ENCODE results near the gene VPS8. TPM values are rescaled to one million over a fixed set of nuclear protein-coding genes. Genes with fewer than 3 reads are reported as not detected.
A peak's percentile ranks its signal among the peaks of the same experiment; 100 is the strongest.
"Not testable (repeated sequence)": the region's sequence is repeated elsewhere in the genome, so short reads cannot be mapped to it uniquely, and the experiment has no call there.

The VPS8 gene
- total and polyA plus RNA-seq, 4 experiments from 2014 or later = 23.0 to 85.9 (median 60.2) TPM

- intact Hi-C loops (cut with micrococcal nuclease) = no loop called here
- CTCF ChIA-PET (ENCODE audit: partially characterized antibody) = no interaction called here
- Histone ChIP-seq H3K9me3 (ENCODE audit: control insufficient read depth in 1 of 2, low read length in 2 of 2) (no peaks in the 10 kb centered on the region), H3K27me3 (ENCODE audit: insufficient read depth, low read length) (no peaks in the 10 kb centered on the region), H3K36me3 (ENCODE audit: insufficient read depth, low read length) (peaks cover 18% of the 10 kb centered on the region), H3K4me3 (ENCODE audit: low read length in 2 of 2) (no peak overlapping the region), H3K4me1 (ENCODE audit: insufficient read depth, low read length) (no peaks in the 10 kb centered on the region), H3K27ac (ENCODE audit: low read depth, low read length) (no peak overlapping the region)
- Mint-ChIP-seq H3K4me3 (no peak overlapping the region), H3K36me3 (peaks cover 26 to 29% of the 10 kb centered on the region in 2 donors), H3K27ac (peak overlapping the region in 3 of 7 donors; percentile 3 to 53 (median 28)), H3K9me3 (peaks cover 0 to 1% (median 0%) of the 10 kb centered on the region in 8 donors), H3K4me1 (peaks cover 0 to 2% (median 0%) of the 10 kb centered on the region in 4 donors), H3K27me3 (no peaks in the 10 kb centered on the region)
- DNase-seq = no peak
- POLR2A ChIA-PET (ENCODE audit: partially characterized antibody) = no interaction called here
Observed at GRCh38 chr3:184993394-184993793, 181.4 kb downstream of the VPS8 start.

GRCh38 chr3:185003876-185004275 is 191.9 kb downstream of the VPS8 start:
- H3K4me1 ChIP-seq (ENCODE audit: insufficient read depth, low read length); H3K9me3 ChIP-seq (ENCODE audit: control insufficient read depth in 1 of 2, low read length in 2 of 2); H3K4me1 Mint-ChIP-seq; DNase-seq; H3K27ac ChIP-seq (ENCODE audit: low read depth, low read length); POLR2A ChIA-PET (ENCODE audit: partially characterized antibody); H3K27ac Mint-ChIP-seq; CTCF ChIA-PET (ENCODE audit: partially characterized antibody); H3K27me3 Mint-ChIP-seq; H3K4me3 ChIP-seq (ENCODE audit: low read length in 2 of 2); H3K4me3 Mint-ChIP-seq; H3K27me3 ChIP-seq (ENCODE audit: insufficient read depth, low read length); intact Hi-C loops (cut with micrococcal nuclease): not testable (repeated sequence)
- H3K36me3 ChIP-seq (ENCODE audit: insufficient read depth, low read length) = peaks cover 21% of the 10 kb centered on the region
- Mint-ChIP-seq H3K36me3 (peaks cover 70 to 80% of the 10 kb centered on the region in 2 donors), H3K9me3 (peaks cover 5 to 18% (median 12%) of the 10 kb centered on the region in 8 donors)

GRCh38 chr3:185009650-185010049 is 197.7 kb downstream of the VPS8 start:
- no peaks in the 10 kb centered on the region for H3K4me1 ChIP-seq (ENCODE audit: insufficient read depth, low read length)
- ChIA-PET CTCF (ENCODE audit: partially characterized antibody) (no interaction called here), POLR2A (ENCODE audit: partially characterized antibody) (no interaction called here)
- Mint-ChIP-seq H3K4me3 (no peak overlapping the region), H3K27ac (no peak overlapping the region), H3K36me3 (peaks cover 73 to 85% of the 10 kb centered on the region in 2 donors), H3K9me3 (peaks cover 2 to 34% (median 29%) of the 10 kb centered on the region in 8 donors), H3K27me3 (no peaks in the 10 kb centered on the region), H3K4me1 (peaks cover 0 to 2% (median 0%) of the 10 kb centered on the region in 4 donors)
- peaks cover 3 to 14% of the 10 kb centered on the region in 2 donors for H3K9me3 ChIP-seq (ENCODE audit: control insufficient read depth in 1 of 2, low read length in 2 of 2)
- no peaks in the 10 kb centered on the region for H3K27me3 ChIP-seq (ENCODE audit: insufficient read depth, low read length)
- H3K4me3 ChIP-seq (ENCODE audit: low read length in 2 of 2) = no peak overlapping the region
- intact Hi-C loops (cut with micrococcal nuclease) = no loop called here
- DNase-seq = no peak
- no peaks in the 10 kb centered on the region for H3K36me3 ChIP-seq (ENCODE audit: insufficient read depth, low read length)
- no peak overlapping the region for H3K27ac ChIP-seq (ENCODE audit: low read depth, low read length)

GRCh38 chr3:185017584-185017983 is 205.6 kb downstream of the VPS8 start:
- Mint-ChIP-seq H3K36me3 (peaks cover 73 to 78% of the 10 kb centered on the region in 2 donors), H3K27ac (peak overlapping the region in 1 of 7 donors; percentile 25), H3K9me3 (peaks cover 0 to 18% (median 14%) of the 10 kb centered on the region in 8 donors)
- H3K4me1 ChIP-seq (ENCODE audit: insufficient read depth, low read length); H3K4me1 Mint-ChIP-seq; DNase-seq; H3K4me3 Mint-ChIP-seq; H3K27me3 Mint-ChIP-seq; H3K9me3 ChIP-seq (ENCODE audit: control insufficient read depth in 1 of 2, low read length in 2 of 2); intact Hi-C loops (cut with micrococcal nuclease); H3K4me3 ChIP-seq (ENCODE audit: low read length in 2 of 2); POLR2A ChIA-PET (ENCODE audit: partially characterized antibody); H3K27me3 ChIP-seq (ENCODE audit: insufficient read depth, low read length); CTCF ChIA-PET (ENCODE audit: partially characterized antibody); H3K27ac ChIP-seq (ENCODE audit: low read depth, low read length); H3K36me3 ChIP-seq (ENCODE audit: insufficient read depth, low read length): not testable (repeated sequence)

DNA sequence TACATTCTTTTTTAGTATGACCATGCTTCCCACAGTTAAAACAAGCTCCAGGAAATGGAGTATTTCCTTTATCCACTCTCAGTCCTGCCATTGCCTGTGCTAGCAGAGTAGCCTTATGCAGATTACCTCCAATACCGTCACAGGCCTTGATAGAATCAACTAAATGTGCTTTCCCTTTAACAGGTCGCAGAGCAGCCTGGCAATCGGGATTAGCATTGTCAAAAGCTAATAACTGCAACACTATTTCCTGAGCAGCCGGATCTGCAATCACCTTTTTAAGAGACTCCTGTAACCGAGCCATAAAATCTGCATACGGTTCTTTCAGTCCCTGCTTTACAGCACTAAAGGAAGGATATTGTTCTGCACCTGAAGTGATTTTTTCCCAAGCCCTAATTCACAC is 206.0 kb downstream of the VPS8 start:
- intact Hi-C loops (cut with micrococcal nuclease); H3K27me3 ChIP-seq (ENCODE audit: insufficient read depth, low read length); H3K27ac ChIP-seq (ENCODE audit: low read depth, low read length); H3K27ac Mint-ChIP-seq; H3K4me3 Mint-ChIP-seq; H3K4me1 Mint-ChIP-seq; H3K4me1 ChIP-seq (ENCODE audit: insufficient read depth, low read length); DNase-seq; H3K9me3 ChIP-seq (ENCODE audit: control insufficient read depth in 1 of 2, low read length in 2 of 2); H3K36me3 ChIP-seq (ENCODE audit: insufficient read depth, low read length); POLR2A ChIA-PET (ENCODE audit: partially characterized antibody); H3K27me3 Mint-ChIP-seq; H3K4me3 ChIP-seq (ENCODE audit: low read length in 2 of 2); CTCF ChIA-PET (ENCODE audit: partially characterized antibody): not testable (repeated sequence)
- Mint-ChIP-seq H3K36me3 (peaks cover 72 to 77% of the 10 kb centered on the region in 2 donors), H3K9me3 (peaks cover 2 to 18% (median 14%) of the 10 kb centered on the region in 8 donors)

DNA sequence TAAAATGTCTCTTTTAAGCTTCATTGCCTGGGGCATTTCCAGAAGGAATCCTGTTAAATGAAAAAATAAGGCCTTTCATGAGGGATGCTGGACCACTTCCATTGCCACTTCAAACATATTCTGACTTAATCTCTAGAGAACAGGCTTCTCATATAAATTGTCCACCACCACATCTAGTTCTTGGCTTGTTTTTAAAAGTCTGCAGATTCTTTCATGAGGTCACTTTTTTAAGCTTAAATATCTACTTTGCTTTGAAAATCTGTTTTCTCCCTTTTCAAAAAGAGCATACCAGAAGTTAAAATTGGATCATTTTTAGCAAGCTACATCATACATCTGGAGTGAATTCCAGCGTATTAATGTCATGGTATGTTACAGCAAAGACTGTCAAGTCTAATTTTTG is 209.3 kb downstream of the VPS8 start:
- no peak overlapping the region for H3K27ac ChIP-seq (ENCODE audit: low read depth, low read length)
- H3K27me3 Mint-ChIP-seq = no peaks in the 10 kb centered on the region
- no peak for DNase-seq
- H3K4me3 Mint-ChIP-seq = no peak overlapping the region
- H3K9me3 ChIP-seq (ENCODE audit: control insufficient read depth in 1 of 2, low read length in 2 of 2) = no peaks in the 10 kb centered on the region
- intact Hi-C loops (cut with micrococcal nuclease) = no loop called here
- peak overlapping the region in 1 of 7 donors; percentile 17 for H3K27ac Mint-ChIP-seq
- H3K4me1 Mint-ChIP-seq = no peaks in the 10 kb centered on the region
- H3K36me3 Mint-ChIP-seq = peaks cover 69 to 77% of the 10 kb centered on the region in 2 donors
- peaks cover 2 to 18% (median 14%) of the 10 kb centered on the region in 8 donors for H3K9me3 Mint-ChIP-seq
- H3K4me3 ChIP-seq (ENCODE audit: low read length in 2 of 2) = no peak overlapping the region
- no peaks in the 10 kb centered on the region for H3K4me1 ChIP-seq (ENCODE audit: insufficient read depth, low read length)
- H3K36me3 ChIP-seq (ENCODE audit: insufficient read depth, low read length) = no peaks in the 10 kb centered on the region
- H3K27me3 ChIP-seq (ENCODE audit: insufficient read depth, low read length) = no peaks in the 10 kb centered on the region
- ChIA-PET POLR2A (ENCODE audit: partially characterized antibody) (interaction anchor here (0.6 kb wide), 1 partner anchor 58 kb away, joined by 3 read pairs; no protein-coding TSS in a partner anchor), CTCF (ENCODE audit: partially characterized antibody) (interaction anchor here (0.8 kb wide), 1 partner anchor 9 kb away, joined by 3 read pairs; no protein-coding TSS in a partner anchor)

DNA sequence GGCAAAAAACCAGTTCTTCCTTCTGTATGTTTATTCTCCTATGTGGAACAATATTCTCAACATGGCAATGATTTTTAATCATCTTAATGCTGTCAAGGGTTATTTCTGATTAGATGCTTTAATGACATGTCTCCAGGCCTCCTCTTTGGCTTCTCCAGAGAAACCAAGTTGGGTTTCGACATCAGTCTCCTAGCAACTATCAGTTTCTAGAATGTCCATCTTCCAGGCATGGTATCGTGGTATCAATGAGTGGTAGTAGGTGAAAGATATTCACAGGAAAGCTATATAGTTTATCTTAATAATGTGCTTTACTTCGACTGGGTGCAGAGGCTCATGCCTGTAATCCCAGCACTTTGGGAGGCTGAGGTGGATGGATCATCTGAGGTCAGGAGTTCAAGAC is 212.4 kb downstream of the VPS8 start:
- Mint-ChIP-seq H3K4me3 (no peak overlapping the region), H3K27ac (no peak overlapping the region), H3K9me3 (peaks cover 0 to 3% (median under 1%) of the 10 kb centered on the region in 8 donors), H3K27me3 (no peaks in the 10 kb centered on the region), H3K4me1 (peaks cover 0 to 3% (median 0%) of the 10 kb centered on the region in 4 donors), H3K36me3 (peaks cover 54 to 67% of the 10 kb centered on the region in 2 donors)
- Histone ChIP-seq H3K4me1 (ENCODE audit: insufficient read depth, low read length) (no peaks in the 10 kb centered on the region), H3K27me3 (ENCODE audit: insufficient read depth, low read length) (no peaks in the 10 kb centered on the region), H3K27ac (ENCODE audit: low read depth, low read length) (no peak overlapping the region), H3K9me3 (ENCODE audit: control insufficient read depth in 1 of 2, low read length in 2 of 2) (no peaks in the 10 kb centered on the region), H3K36me3 (ENCODE audit: insufficient read depth, low read length) (no peaks in the 10 kb centered on the region), H3K4me3 (ENCODE audit: low read length in 2 of 2) (no peak overlapping the region)
- ChIA-PET POLR2A (ENCODE audit: partially characterized antibody) (no interaction called here), CTCF (ENCODE audit: partially characterized antibody) (no interaction called here)
- intact Hi-C loops (cut with micrococcal nuclease) = no loop called here
- DNase-seq = no peak
